Uterus (tissue), 4 donors: ENCODE measurements around the gene POLR2H. TPM values are rescaled to one million over a fixed set of nuclear protein-coding genes. Genes with fewer than 3 reads are reported as not detected.

Experiments used
- DNase-seq, 2 donors: peaks; one replicate each; pipeline ENCODE4 v3.0.0-alpha.2; 2019 to 2020
- H3K27ac ChIP-seq, 2 donors: fragments of 200-600 bp; sonication (generic); 1 replicate in 1 of 2; 2 replicates in 1 of 2; pipeline ENCODE4 v1.5.1; 2016 to 2018
- H3K27me3 ChIP-seq, 2 donors: fragments of 200-600 bp; sonication (generic); one replicate each; pipeline ENCODE4 v1.5.1; 2018 to 2019; ENCODE audit warnings: control low read depth in 1 of 2
- H3K36me3 ChIP-seq, 2 donors: fragments of 200-600 bp; sonication (generic); one replicate each; pipeline ENCODE4 v1.5.1; 2019; ENCODE audit warnings: control low read depth in 1 of 2
- H3K4me1 ChIP-seq, 2 donors: fragments of 200-600 bp; sonication (generic); one replicate each; pipeline ENCODE4 v1.5.1; 2018 to 2019; ENCODE audit warnings: control low read depth in 1 of 2
- H3K4me3 ChIP-seq, 2 donors: fragments of 200-600 bp; sonication (generic); 1 replicate in 1 of 2; 2 replicates in 1 of 2; pipeline ENCODE4 v1.5.1; 2018 to 2019; ENCODE audit warnings: mild to moderate bottlenecking in 1 of 2
- H3K9me3 ChIP-seq, 2 donors: fragments of 200-600 bp; sonication (generic); one replicate each; pipeline ENCODE4 v1.5.1; 2019; ENCODE audit warnings: control low read depth in 1 of 2
- CTCF ChIP-seq, 4 experiments: fragments of 200-600 bp in 2 of 4; fragments of 450-650 bp in 2 of 4; sonication (generic) in 2 of 4; IDR thresholded peaks; one replicate each; pipeline ENCODE4 v1.5.1; 2016 to 2019; ENCODE audit warnings: antibody characterized with exemption in 4 of 4, mild to moderate bottlenecking in 2 of 4, moderate library complexity in 1 of 4
- POLR2A ChIP-seq, 2 donors: fragments of 450-650 bp; IDR thresholded peaks; one replicate each; pipeline ENCODE4 v1.6.1; 2016; ENCODE audit warnings: antibody characterized with exemption in 2 of 2, mild to moderate bottlenecking in 1 of 2, moderate library complexity in 1 of 2
- intact Hi-C: fragments of 100-400 bp; cut with DNase I; formaldehyde crosslinking; loops from one replicate; pipeline ENCODE4 v1.15.1; 2023; ENCODE audit warnings: low total_unique reads
- total RNA-seq, 4 donors: library from RNA; depleted of rRNA in 3 of 4; stranded (reverse); fragments of >200 nt in 3 of 4; gene quantifications; one replicate each; pipeline versions ENCODE4 v1.1.0 to v1.2.4, GENCODE V29; 2014 to 2023
- donor health status: DM: yes; HTN: yes; CAD: no.

The POLR2H gene
- total RNA-seq, 4 donors from 2014 or later: 52.8 to 103 (median 82.7) TPM

DNA sequence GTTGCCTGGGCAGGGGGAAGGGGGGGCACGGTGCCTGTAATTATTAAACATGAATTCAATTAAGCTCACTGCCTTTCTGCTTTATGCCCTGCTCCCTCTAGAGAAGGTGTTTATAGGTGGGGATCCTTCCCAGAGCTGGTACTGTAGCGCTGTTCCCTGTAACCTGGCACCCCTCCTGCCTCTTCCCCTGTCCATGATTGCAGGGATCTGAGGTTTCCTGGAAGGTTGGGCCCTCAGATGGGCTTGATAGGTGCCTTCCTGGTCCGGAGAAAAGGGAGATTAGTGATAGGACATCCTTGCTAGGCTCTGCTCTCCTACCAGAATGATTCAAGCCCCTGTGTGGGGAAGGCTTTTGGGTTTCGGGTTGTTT lies 26.2 kb upstream of the POLR2H start:
- Histone ChIP-seq H3K27ac (peak overlapping the region; percentile 96 to 100), H3K9me3 (no peaks in the 10 kb centered on the region), H3K27me3 (no peaks in the 10 kb centered on the region), H3K36me3 (no peaks in the 10 kb centered on the region), H3K4me1 (peaks cover 6 to 10% of the 10 kb centered on the region in 2 donors), H3K4me3 (peak overlapping the region in 1 of 2 donors; percentile 95)
- no peak for DNase-seq
- intact Hi-C loops: no loop called here
- no peak for TF ChIP-seq CTCF (IDR thresholded peaks at IDR 0.05)
- TF ChIP-seq POLR2A (IDR thresholded peaks at IDR 0.05): no peak

DNA sequence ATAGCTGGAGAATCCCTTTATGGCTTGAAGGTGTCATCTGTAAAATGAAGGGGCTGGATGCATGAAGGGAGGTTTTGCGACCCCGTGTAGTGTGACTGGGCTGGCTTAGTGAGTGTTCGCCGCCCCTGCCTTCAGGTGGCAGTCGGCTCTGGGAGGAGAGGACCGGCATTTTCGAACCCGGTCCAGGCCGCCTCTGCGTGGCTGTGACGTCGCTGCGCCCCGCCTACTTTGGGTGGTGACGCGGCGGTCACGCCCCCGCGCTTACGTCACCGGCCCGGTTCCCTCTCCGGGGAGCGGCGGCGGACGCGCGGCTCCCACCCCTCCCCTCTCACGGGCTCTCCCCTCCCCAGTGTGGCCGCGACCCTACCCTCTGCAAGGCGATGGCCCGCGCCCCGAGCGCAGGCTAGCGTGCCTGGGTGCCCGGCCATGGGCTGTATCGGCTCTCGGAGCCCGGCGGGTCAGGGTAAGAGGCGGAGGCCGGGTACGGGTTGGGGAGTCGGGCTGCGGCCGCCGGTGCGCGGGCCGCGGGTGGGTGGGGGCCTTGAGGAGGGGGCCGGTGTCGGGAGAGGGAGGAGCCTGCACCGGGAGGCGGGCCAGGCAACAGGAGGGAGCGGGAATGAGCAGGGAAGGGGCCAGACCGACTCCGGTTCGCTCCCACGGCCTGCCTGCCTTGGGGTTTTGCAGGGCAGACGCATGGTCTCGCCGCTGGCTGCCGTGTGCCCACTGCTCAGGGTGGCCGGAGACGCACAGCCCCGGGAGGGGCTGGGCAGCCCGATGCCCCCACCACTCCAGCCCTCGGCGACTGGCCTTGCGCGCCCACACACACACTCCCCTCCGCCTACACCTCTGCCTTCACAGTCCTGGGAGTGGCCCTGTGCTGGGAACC lies 25.6 kb upstream of the POLR2H start:
- H3K9me3 ChIP-seq: no peaks in the 10 kb centered on the region
- intact Hi-C loops: no loop called here
- H3K4me3 ChIP-seq: peak overlapping the region; percentile 69 to 95
- H3K27ac ChIP-seq: peak overlapping the region; percentile 96 to 100
- TF ChIP-seq CTCF (IDR thresholded peaks at IDR 0.05) (no peak), POLR2A (IDR thresholded peaks at IDR 0.05) (peak; percentile 89 to 96)
- peaks cover 6 to 10% of the 10 kb centered on the region in 2 donors for H3K4me1 ChIP-seq
- no peaks in the 10 kb centered on the region for H3K36me3 ChIP-seq
- peak; percentile 84 to 90 for DNase-seq
- no peaks in the 10 kb centered on the region for H3K27me3 ChIP-seq

DNA sequence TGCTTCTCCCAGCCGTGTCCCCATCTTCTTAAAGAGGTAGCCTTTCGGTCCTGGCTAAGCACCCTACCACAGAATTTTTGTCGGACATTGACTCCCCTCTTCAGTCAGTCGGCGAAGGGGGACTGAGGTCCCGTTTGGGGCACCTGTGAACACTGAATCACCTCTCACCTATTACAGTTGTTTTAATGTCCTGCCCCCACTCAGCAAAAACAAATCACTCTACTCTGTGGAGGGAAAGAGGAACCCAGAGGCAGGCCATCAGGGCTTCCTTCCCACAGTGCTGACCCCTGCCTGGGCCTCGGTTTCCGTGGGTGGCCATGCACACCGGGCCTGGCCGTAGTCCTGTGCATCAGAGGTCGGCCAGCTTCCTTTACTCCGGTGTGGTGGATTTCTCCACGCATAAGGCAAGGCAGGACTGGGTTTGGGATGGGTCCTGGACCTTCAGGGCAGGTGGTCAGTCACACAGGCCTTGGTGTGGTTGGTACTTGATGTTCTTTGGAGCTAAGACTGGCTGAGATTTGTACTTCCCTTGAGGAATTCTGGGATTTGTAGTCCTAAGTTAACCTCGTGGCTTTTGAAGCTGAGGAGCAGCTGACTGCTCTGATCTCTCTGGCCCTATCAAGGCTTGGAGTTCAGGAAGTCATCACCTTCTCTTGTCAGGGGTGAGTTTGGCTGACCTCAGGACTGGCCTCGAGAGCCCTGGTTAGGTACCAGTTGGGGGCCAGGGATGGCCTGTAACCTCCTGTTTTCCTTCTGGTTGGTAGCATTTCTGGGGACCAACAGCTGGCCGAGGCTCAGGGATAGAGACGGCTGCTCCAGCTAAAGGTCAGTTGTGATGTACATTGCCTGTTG lies 24.7 kb upstream of the POLR2H start:
- no peaks in the 10 kb centered on the region for H3K27me3 ChIP-seq
- intact Hi-C loops: no loop called here
- DNase-seq: peak; percentile 39 to 40
- peak overlapping the region; percentile 96 to 100 for H3K27ac ChIP-seq
- no peaks in the 10 kb centered on the region for H3K36me3 ChIP-seq
- H3K9me3 ChIP-seq: no peaks in the 10 kb centered on the region
- H3K4me3 ChIP-seq: peak overlapping the region; percentile 69 to 95
- TF ChIP-seq POLR2A (IDR thresholded peaks at IDR 0.05) (no peak), CTCF (IDR thresholded peaks at IDR 0.05) (peak in 1 of 4 experiments; percentile 5)
- H3K4me1 ChIP-seq: peaks cover 6 to 10% of the 10 kb centered on the region in 2 donors

DNA sequence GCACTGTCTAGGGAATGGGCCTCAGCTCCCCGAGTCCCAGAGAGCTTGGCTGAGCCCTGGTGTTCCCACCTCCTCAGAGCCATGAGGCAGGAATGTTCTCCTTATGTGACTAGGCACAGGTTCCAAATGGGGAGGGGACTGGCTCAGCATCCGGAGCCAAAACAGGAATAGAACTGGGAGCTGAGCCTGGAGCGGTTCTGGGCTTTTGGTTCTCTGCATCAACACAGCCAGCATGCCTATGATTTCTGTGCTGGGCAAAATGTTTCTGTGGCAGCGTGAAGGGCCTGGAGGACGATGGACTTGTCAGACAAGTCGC lies 24.2 kb upstream of the POLR2H start, which contains the start of gene FAM131A:
Gene FAM131A (plus strand): TSS at position 202 of the 316 bp plus-strand sequence. CDS start 31 bp downstream, at position 233.
- peak in 1 of 2 donors; percentile 20 for TF ChIP-seq POLR2A (IDR thresholded peaks at IDR 0.05)
- TF ChIP-seq CTCF (IDR thresholded peaks at IDR 0.05): no peak
- H3K27ac ChIP-seq: peak within 1 kb of the TSS; percentile 96 to 100
- no peaks in the 10 kb centered on the region for H3K9me3 ChIP-seq
- intact Hi-C loops: no loop called here
- H3K4me3 ChIP-seq: peak within 1 kb of the TSS; percentile 69 to 95
- H3K36me3 ChIP-seq: no peaks in the 10 kb centered on the region
- H3K27me3 ChIP-seq: no peaks in the 10 kb centered on the region
- DNase-seq: peak; percentile 75 to 85
- peaks cover 6 to 10% of the 10 kb centered on the region in 2 donors for H3K4me1 ChIP-seq
